Activated CD4-positive, alpha-beta memory T cell treated with anti-CD3 and anti-CD28 coated beads for 36 hours (primary cell): ENCODE results near the gene CPLX4. TPM values are rescaled to one million over a fixed set of nuclear protein-coding genes. Genes with fewer than 3 reads are reported as not detected.
"Not testable (repeated sequence)": the region's sequence is repeated elsewhere in the genome, so short reads cannot be mapped to it uniquely, and the experiment has no call there.

Experiments
- CTCF ChIA-PET: fragments of 350-600 bp; sonication (Branson Sonifier 250); formaldehyde crosslinking; loops from one replicate; lab custom pipeline; 2021; ENCODE audit warnings: antibody characterized with exemption, inconsistent platforms; lab: Charles Lee
- POLR2A ChIA-PET: fragments of 350-600 bp; sonication (Branson Sonifier 250); formaldehyde crosslinking; loops from one replicate; lab custom pipeline; 2021; ENCODE audit warnings: antibody characterized with exemption; lab: Charles Lee
- DNase-seq: peaks from one replicate; pipeline ENCODE4 v3.0.0-alpha.2; 2020
- H3K27ac Mint-ChIP-seq: one replicate; pipeline ENCODE4 v1.8.0; 2021; ENCODE audit warnings: mixed read lengths
- H3K27me3 Mint-ChIP-seq: one replicate; pipeline ENCODE4 v1.8.0; 2021; ENCODE audit warnings: mixed read lengths
- H3K36me3 Mint-ChIP-seq: one replicate; pipeline ENCODE4 v1.8.0; 2021; ENCODE audit warnings: mixed read lengths
- H3K4me1 Mint-ChIP-seq: one replicate; pipeline ENCODE4 v1.8.0; 2021; ENCODE audit warnings: low read depth, mixed read lengths
- H3K4me3 Mint-ChIP-seq: one replicate; pipeline ENCODE4 v1.8.0; 2021; ENCODE audit warnings: mild to moderate bottlenecking, mixed read lengths
- H3K9me3 Mint-ChIP-seq: one replicate; pipeline ENCODE4 v1.8.0; 2021; ENCODE audit warnings: mixed read lengths
- intact Hi-C: fragments of 100-400 bp; cut with micrococcal nuclease; formaldehyde crosslinking; loops from one replicate; pipeline ENCODE4 v1.15.1; 2023
- total RNA-seq, 2 experiments: library from RNA; stranded (reverse); gene quantifications; one replicate each; pipeline ENCODE4 v1.2.3, GENCODE V29; 2021

CPLX4 gene
- total RNA-seq, 2 experiments from 2014 or later: not detected

DNA sequence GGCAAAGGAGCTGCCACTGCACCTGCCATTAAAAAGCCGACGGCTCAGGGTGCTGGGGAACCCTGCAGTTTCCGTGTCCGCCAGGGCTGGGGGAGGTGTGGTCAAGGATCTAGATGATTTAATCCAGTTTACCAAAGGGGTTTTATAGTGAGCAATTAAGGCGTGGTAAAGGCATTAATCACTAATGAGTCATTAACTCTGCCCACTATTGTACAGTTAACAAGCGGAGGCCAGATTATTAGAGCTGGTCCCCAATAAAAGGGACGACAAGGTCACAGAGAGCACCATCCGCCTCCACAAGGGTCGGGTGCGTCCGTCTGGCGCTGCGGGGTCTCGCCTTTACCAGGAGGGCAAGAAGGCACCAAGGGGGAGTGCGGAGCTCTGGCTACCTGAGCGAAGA is 54.8 kb downstream of the CPLX4 start:
- CTCF ChIA-PET: interaction anchor here (1.1 kb wide), 1 partner anchor 9 kb away, joined by 3 read pairs; no protein-coding TSS in a partner anchor
- POLR2A ChIA-PET: no interaction called here
- no peak for DNase-seq
- H3K4me1 Mint-ChIP-seq: peaks cover 26% of the 10 kb centered on the region
- peaks cover 79% of the 10 kb centered on the region for H3K27me3 Mint-ChIP-seq
- H3K4me3 Mint-ChIP-seq: no peak overlapping the region
- H3K27ac Mint-ChIP-seq: no peak overlapping the region
- intact Hi-C loops: no loop called here
- no peaks in the 10 kb centered on the region for H3K36me3 Mint-ChIP-seq
- no peaks in the 10 kb centered on the region for H3K9me3 Mint-ChIP-seq

DNA sequence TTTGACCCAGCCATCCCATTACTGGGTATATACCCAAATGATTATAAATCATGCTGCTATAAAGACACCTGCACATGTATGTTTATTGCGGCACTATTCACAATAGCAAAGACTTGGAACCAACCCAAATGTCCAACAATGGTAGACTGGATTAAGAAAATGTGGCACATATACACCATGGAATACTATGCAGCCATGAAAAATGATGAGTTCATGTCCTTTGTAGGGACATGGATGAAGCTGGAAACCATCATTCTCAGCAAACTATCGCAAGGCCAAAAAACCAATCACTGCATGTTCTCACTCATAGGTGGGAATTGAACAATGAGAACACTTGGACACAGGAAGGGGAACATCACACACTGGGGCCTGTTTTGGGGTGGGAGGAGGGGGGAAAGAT is 56.2 kb downstream of the CPLX4 start:
- H3K9me3 Mint-ChIP-seq, DNase-seq, CTCF ChIA-PET, POLR2A ChIA-PET, H3K36me3 Mint-ChIP-seq, intact Hi-C loops, H3K27ac Mint-ChIP-seq, H3K4me3 Mint-ChIP-seq: not testable (repeated sequence)
- Mint-ChIP-seq H3K4me1 (peaks cover 13% of the 10 kb centered on the region), H3K27me3 (peaks cover 67% of the 10 kb centered on the region)

DNA sequence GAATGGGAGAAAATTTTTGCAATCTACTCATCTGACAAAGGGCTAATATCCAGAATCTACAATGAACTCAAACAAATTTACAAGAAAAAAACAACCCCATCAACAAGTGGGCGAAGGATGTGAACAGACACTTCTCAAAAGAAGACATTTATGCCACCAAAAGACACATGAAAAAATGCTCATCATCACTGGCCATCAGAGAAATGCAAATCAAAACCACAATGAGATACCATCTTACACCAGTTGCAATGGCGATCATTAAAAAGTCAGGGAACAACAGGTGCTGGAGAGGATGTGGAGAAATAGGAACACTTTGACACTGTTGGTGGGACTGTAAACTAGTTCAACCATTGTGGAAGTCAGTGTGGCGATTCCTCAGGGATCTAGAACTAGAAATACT is 56.6 kb downstream of the CPLX4 start:
- H3K36me3 Mint-ChIP-seq, H3K27ac Mint-ChIP-seq, DNase-seq, H3K9me3 Mint-ChIP-seq, POLR2A ChIA-PET, CTCF ChIA-PET, H3K4me3 Mint-ChIP-seq, intact Hi-C loops: not testable (repeated sequence)
- Mint-ChIP-seq H3K4me1 (peaks cover 12% of the 10 kb centered on the region), H3K27me3 (peaks cover 63% of the 10 kb centered on the region)

DNA sequence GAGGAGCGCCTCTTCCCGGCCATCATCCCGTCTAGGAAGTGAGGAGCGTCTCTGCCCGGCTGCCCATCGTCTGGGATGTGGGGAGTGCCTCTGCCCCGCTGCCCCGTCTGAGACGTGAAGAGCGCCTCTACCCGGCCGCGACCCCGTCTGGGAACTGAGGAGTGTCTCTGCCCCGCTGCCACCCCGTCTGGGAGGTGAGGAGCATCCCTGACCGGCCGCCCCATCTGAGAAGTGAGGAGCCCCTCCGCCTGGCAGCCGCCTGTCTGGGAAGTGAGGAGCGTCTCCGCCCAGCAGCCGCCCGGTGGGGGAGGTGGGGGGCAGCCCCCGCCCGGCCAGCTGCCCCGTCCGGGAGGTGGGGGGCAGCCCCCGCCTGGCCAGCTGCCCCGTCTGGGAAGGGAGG is 63.0 kb downstream of the CPLX4 start:
- H3K36me3 Mint-ChIP-seq, H3K9me3 Mint-ChIP-seq, intact Hi-C loops, DNase-seq, CTCF ChIA-PET, H3K27ac Mint-ChIP-seq, H3K4me1 Mint-ChIP-seq, H3K4me3 Mint-ChIP-seq, POLR2A ChIA-PET: not testable (repeated sequence)
- H3K27me3 Mint-ChIP-seq: peaks cover 27% of the 10 kb centered on the region

DNA sequence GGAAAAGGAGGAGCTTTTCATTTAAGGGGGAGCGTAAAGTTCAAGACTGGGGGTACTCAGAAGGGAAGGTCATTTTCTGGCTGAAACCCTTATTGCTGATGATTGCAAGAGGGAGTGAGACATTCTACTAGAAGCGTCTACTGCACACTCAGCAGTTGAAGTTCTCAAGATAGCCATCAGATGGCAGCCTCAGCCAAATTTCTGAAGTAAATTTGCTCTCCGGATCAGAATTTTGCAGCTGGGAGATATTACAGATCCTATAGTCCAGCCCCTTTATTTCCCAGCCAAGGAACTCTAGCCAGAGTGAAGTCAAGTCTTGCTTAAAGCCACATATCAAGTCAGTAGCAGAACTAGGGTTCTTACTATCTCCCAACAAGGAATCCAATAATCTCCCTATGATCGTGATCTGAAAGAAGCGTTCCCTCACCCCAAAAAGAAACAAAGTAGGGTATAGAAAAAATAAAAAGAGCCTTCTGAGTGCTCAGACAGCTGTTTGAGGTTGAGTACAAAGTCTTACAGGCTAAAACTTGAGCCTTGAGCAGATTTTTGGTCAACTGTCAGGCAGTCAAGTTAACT is 69.2 kb downstream of the CPLX4 start:
- ChIA-PET CTCF (interaction anchor here (0.6 to 3.9 kb wide), 23 partner anchors 11 to 574 kb away, joined by 3 to 99 read pairs (median 5); no protein-coding TSS in a partner anchor), POLR2A (no interaction called here)
- intact Hi-C loops: loop anchor here (1.0 to 2.0 kb wide), 3 partner anchors 20 to 154 kb away; no protein-coding TSS in a partner anchor
- H3K9me3 Mint-ChIP-seq: no peaks in the 10 kb centered on the region
- peak; percentile 54 for DNase-seq
- H3K27me3 Mint-ChIP-seq: peaks cover 34% of the 10 kb centered on the region
- H3K27ac Mint-ChIP-seq: no peak overlapping the region
- no peaks in the 10 kb centered on the region for H3K36me3 Mint-ChIP-seq
- no peak overlapping the region for H3K4me3 Mint-ChIP-seq
- no peaks in the 10 kb centered on the region for H3K4me1 Mint-ChIP-seq

DNA sequence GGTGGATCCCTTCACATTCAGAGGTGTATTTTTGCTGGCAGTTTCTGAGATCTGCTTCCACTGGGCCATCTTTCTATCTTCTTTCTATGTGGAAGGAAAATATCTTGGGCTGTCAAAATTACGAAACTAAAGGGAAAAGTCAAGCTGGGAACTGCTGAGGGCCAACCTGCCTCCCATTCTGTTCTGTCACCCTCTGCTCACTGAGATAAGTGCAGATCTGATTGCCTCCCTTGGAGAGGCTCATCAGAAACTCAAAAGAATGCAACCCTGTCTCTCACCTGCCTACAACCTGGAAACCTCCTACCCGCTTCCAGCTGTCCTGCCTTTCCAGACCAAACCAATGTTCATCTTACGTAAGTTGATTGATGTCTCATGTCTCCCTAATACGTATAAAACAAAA is 71.7 kb downstream of the CPLX4 start:
- Mint-ChIP-seq H3K27me3 (peaks cover 34% of the 10 kb centered on the region), H3K4me1 (no peaks in the 10 kb centered on the region), H3K27ac (no peak overlapping the region), H3K36me3 (no peaks in the 10 kb centered on the region), H3K9me3 (no peaks in the 10 kb centered on the region), H3K4me3 (no peak overlapping the region)
- ChIA-PET CTCF (interaction anchor here (0.6 kb wide), 1 partner anchor 212 kb away, joined by 4 read pairs; no protein-coding TSS in a partner anchor), POLR2A (no interaction called here)
- DNase-seq: no peak
- intact Hi-C loops: no loop called here

Other genes starting within 250 kb of the CPLX4 start
- gene SEC11C, start 178.8 kb downstream of the CPLX4 start, total RNA-seq: 100 to 1,000 TPM; 119 to 130 TPM
- not detected for gene GRP, start 98.5 kb downstream of the CPLX4 start, total RNA-seq
- under 1 TPM in 1 of 2 experiments, not detected in 1; 0.17 TPM for gene RAX, start 45.2 kb downstream of the CPLX4 start, total RNA-seq
- 100 to 1,000 TPM; 155 to 158 TPM for gene LMAN1, start 40.6 kb upstream of the CPLX4 start, total RNA-seq